Measurements from ENCODE around the gene TMEM14B. TPM values are rescaled to one million over a fixed set of nuclear protein-coding genes. Genes with fewer than 3 reads are reported as not detected.

The TMEM14B gene
- total and polyA plus RNA-seq, 9 of the 15 experiments (the other 6 are each of a cell fraction or from before 2014, with no cell fraction given) = 174 to 862 (median 263) TPM

GRCh38 chr6:10771371-10771894 lies 23.8 kb downstream of the TMEM14B start (continued):
- TF ChIP-seq NEUROD1 (IDR thresholded peaks at IDR 0.05; ENCODE audit: borderline replicate concordance, low read depth, low read length, partially characterized antibody) (peak; percentile 75), PTTG1 (tag; IDR thresholded peaks at IDR 0.05; ENCODE audit: low read depth) (no peak), SP1 (CRISPR knock-in tag; IDR thresholded peaks at IDR 0.05) (peak; percentile 30; the same call in 1 of the 2 replicates), DNMT1 (IDR thresholded peaks at IDR 0.05) (no peak), ESRRA (IDR thresholded peaks at IDR 0.05; ENCODE audit: borderline replicate concordance, low read depth) (peak; percentile 42; the same call in 1 of the 2 replicates), HMG20B (CRISPR knock-in tag; IDR thresholded peaks at IDR 0.05) (no peak), L3MBTL2 (IDR thresholded peaks at IDR 0.05) (peak; percentile 92), CREB1 (IDR thresholded peaks at IDR 0.05) (peak; percentile 59; the same call in 1 of the 2 replicates), CREB1 (CRISPR knock-in tag; IDR thresholded peaks at IDR 0.05) (peak; percentile 27; the same call in 1 of the 2 replicates), BRF2 (IDR thresholded peaks at IDR 0.05; ENCODE audit: borderline replicate concordance, insufficient read depth, insufficient read length) (no peak), ZNF699 (CRISPR knock-in tag; IDR thresholded peaks at IDR 0.05; ENCODE audit: insufficient replicate concordance) (no peak), DMBX1 (CRISPR knock-in tag; IDR thresholded peaks at IDR 0.05; ENCODE audit: borderline replicate concordance) (0 out of 2 replicates have a peak, but pooled peaks have one; percentile 34), FOXA1 (IDR thresholded peaks at IDR 0.05; ENCODE audit: borderline replicate concordance) (peak; percentile 92)
- TF ChIP-seq, protein P1, sequence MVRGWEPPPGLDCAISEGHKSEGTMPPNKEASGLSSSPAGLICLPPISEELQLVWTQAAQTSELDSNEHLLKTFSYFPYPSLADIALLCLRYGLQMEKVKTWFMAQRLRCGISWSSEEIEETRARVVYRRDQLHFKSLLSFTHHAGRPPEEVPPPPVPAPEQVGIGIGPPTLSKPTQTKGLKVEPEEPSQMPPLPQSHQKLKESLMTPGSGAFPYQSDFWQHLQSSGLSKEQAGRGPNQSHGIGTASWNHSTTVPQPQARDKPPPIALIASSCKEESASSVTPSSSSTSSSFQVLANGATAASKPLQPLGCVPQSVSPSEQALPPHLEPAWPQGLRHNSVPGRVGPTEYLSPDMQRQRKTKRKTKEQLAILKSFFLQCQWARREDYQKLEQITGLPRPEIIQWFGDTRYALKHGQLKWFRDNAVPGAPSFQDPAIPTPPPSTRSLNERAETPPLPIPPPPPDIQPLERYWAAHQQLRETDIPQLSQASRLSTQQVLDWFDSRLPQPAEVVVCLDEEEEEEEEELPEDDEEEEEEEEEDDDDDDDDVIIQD (CRISPR knock-in tag; IDR thresholded peaks at IDR 0.05) = no peak
- TF ChIP-seq, protein P2, sequence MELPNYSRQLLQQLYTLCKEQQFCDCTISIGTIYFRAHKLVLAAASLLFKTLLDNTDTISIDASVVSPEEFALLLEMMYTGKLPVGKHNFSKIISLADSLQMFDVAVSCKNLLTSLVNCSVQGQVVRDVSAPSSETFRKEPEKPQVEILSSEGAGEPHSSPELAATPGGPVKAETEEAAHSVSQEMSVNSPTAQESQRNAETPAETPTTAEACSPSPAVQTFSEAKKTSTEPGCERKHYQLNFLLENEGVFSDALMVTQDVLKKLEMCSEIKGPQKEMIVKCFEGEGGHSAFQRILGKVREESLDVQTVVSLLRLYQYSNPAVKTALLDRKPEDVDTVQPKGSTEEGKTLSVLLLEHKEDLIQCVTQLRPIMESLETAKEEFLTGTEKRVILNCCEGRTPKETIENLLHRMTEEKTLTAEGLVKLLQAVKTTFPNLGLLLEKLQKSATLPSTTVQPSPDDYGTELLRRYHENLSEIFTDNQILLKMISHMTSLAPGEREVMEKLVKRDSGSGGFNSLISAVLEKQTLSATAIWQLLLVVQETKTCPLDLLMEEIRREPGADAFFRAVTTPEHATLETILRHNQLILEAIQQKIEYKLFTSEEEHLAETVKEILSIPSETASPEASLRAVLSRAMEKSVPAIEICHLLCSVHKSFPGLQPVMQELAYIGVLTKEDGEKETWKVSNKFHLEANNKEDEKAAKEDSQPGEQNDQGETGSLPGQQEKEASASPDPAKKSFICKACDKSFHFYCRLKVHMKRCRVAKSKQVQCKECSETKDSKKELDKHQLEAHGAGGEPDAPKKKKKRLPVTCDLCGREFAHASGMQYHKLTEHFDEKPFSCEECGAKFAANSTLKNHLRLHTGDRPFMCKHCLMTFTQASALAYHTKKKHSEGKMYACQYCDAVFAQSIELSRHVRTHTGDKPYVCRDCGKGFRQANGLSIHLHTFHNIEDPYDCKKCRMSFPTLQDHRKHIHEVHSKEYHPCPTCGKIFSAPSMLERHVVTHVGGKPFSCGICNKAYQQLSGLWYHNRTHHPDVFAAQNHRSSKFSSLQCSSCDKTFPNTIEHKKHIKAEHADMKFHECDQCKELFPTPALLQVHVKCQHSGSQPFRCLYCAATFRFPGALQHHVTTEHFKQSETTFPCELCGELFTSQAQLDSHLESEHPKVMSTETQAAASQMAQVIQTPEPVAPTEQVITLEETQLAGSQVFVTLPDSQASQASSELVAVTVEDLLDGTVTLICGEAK (IDR thresholded peaks at IDR 0.05) = no peak
- TF ChIP-seq, protein P2 (CRISPR knock-in tag; IDR thresholded peaks at IDR 0.05) = no peak
